ENCODE data around the gene BCL2L1. TPM values are rescaled to one million over a fixed set of nuclear protein-coding genes. Genes with fewer than 3 reads are reported as not detected.

BCL2L1 gene
- total and polyA plus RNA-seq, 2 experiments from 2014 or later, result 42.4 to 110 TPM

DNA sequence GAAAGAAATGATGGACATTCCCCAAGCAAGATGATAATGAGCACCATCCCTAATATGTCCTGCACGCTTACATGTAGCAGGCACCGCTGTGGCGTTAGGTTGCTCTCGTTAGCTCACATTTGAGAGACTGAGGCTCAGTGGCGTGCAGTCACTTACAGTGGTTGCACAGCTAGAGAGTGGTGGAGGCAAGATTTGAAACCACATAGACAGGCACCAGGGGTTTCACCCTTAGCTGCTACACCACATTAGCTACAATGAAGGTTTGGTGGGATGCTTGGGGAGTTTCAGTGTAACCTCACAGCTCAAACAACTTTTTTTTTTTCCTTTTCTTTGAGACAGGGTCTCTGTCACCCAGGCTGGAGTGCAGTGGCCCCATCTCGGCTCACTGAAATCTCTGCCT, 81.3 kb downstream of the BCL2L1 start:
- no peak overlapping the region for H3K4me3 ChIP-seq
- peaks cover 3% of the 10 kb centered on the region; the same call in 1 of the 3 replicates for H3K4me1 Mint-ChIP-seq
- H4K20me1 ChIP-seq (replicated peaks; ENCODE audit: insufficient read depth), result no peaks in the 10 kb centered on the region; the same call in 1 of the 2 replicates
- ATAC-seq, result no peak
- no peak overlapping the region for H3K4me3 Mint-ChIP-seq
- H3K79me2 ChIP-seq (replicated peaks; ENCODE audit: insufficient read depth), result no peaks in the 10 kb centered on the region
- H3K4me2 ChIP-seq, result no peak overlapping the region
- TF ChIP-seq CREB1 (CRISPR knock-in tag; IDR thresholded peaks at IDR 0.05; ENCODE audit: low read depth) (no peak), EZH2phosphoT487 (IDR thresholded peaks at IDR 0.05; ENCODE audit: unreplicated experiment) (no peak), NANOG (IDR thresholded peaks at IDR 0.05; ENCODE audit: borderline replicate concordance) (no peak)
- TF ChIP-seq, protein P1, sequence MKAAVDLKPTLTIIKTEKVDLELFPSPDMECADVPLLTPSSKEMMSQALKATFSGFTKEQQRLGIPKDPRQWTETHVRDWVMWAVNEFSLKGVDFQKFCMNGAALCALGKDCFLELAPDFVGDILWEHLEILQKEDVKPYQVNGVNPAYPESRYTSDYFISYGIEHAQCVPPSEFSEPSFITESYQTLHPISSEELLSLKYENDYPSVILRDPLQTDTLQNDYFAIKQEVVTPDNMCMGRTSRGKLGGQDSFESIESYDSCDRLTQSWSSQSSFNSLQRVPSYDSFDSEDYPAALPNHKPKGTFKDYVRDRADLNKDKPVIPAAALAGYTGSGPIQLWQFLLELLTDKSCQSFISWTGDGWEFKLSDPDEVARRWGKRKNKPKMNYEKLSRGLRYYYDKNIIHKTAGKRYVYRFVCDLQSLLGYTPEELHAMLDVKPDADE (IDR thresholded peaks at IDR 0.05), result no peak
- H3K4me1 ChIP-seq (ENCODE audit: insufficient read depth), result peaks cover 9% of the 10 kb centered on the region
- no peaks in the 10 kb centered on the region for H3K36me3 Mint-ChIP-seq (ENCODE audit: low read depth)
- H3F3A ChIP-seq (replicated peaks; ENCODE audit: low read depth), result peaks cover 13% of the 10 kb centered on the region; the same call in 1 of the 2 replicates
- H3K27me3 ChIP-seq (ENCODE audit: insufficient read depth), result peaks cover 9% of the 10 kb centered on the region
- no peaks in the 10 kb centered on the region for H3K36me3 ChIP-seq (ENCODE audit: insufficient read depth)
- no peak for DNase-seq (ENCODE audit: low spot score)
- H3K9me3 Mint-ChIP-seq, result no peaks in the 10 kb centered on the region
- H3K9me2 ChIP-seq (ENCODE audit: insufficient read depth), result no peaks in the 10 kb centered on the region
- H3K27ac Mint-ChIP-seq, result no peak overlapping the region
- no peak overlapping the region for H3K27ac ChIP-seq (ENCODE audit: low read depth)
- H2AFZ ChIP-seq, result no peak overlapping the region
- H3K27me3 Mint-ChIP-seq (ENCODE audit: insufficient read depth, low read depth, poor library complexity), result peaks cover 4% of the 10 kb centered on the region

DNA sequence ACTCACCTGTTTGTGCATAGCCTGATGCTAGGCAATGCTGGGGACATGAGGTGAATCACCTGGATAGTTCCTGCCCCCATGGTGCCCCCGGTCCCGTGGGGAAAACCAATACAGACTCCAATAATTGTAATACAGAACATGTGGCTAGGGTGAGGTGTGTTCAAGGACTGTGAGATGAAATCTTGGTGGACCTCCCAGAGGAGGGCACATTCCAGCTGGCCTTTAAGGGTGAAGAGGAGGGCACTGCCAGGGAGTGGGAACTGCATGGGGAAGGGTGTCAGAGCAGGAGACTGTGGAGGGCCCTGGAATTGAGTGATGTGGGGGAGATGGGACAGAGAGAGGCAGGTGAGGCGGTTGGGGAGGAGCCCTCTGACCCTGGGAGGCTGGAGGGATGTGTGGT, 82.4 kb downstream of the BCL2L1 start:
- Histone ChIP-seq H4K20me1 (replicated peaks; ENCODE audit: insufficient read depth) (no peaks in the 10 kb centered on the region; the same call in 1 of the 2 replicates), H3K36me3 (ENCODE audit: insufficient read depth) (no peaks in the 10 kb centered on the region), H3K4me2 (no peak overlapping the region), H3K27me3 (ENCODE audit: insufficient read depth) (peaks cover 9% of the 10 kb centered on the region), H3K27ac (ENCODE audit: low read depth) (no peak overlapping the region), H3K4me3 (no peak overlapping the region), H3K4me1 (ENCODE audit: insufficient read depth) (peaks cover 9% of the 10 kb centered on the region), H2AFZ (no peak overlapping the region), H3K79me2 (replicated peaks; ENCODE audit: insufficient read depth) (no peaks in the 10 kb centered on the region), H3F3A (replicated peaks; ENCODE audit: low read depth) (peaks cover 13% of the 10 kb centered on the region), H3K9me2 (ENCODE audit: insufficient read depth) (no peaks in the 10 kb centered on the region)
- DNase-seq (ENCODE audit: low spot score) (no peak), ATAC-seq (no peak)
- Mint-ChIP-seq H3K36me3 (ENCODE audit: low read depth) (no peaks in the 10 kb centered on the region), H3K4me3 (no peak overlapping the region), H3K27me3 (ENCODE audit: insufficient read depth, low read depth, poor library complexity) (peaks cover 12% of the 10 kb centered on the region), H3K4me1 (peaks cover 3% of the 10 kb centered on the region; the same call in 1 of the 3 replicates), H3K9me3 (no peaks in the 10 kb centered on the region), H3K27ac (peak overlapping the region; percentile 12; the same call in 1 of the 2 replicates)
- TF ChIP-seq JUNB (IDR thresholded peaks at IDR 0.05; ENCODE audit: unreplicated experiment), result no peak
- TF ChIP-seq ZNF331 (CRISPR knock-in tag; IDR thresholded peaks at IDR 0.05; ENCODE audit: low read depth), result no peak
- no peak for TF ChIP-seq STAT1 (IDR thresholded peaks at IDR 0.05; ENCODE audit: unreplicated experiment)
- TF ChIP-seq, protein P2, sequence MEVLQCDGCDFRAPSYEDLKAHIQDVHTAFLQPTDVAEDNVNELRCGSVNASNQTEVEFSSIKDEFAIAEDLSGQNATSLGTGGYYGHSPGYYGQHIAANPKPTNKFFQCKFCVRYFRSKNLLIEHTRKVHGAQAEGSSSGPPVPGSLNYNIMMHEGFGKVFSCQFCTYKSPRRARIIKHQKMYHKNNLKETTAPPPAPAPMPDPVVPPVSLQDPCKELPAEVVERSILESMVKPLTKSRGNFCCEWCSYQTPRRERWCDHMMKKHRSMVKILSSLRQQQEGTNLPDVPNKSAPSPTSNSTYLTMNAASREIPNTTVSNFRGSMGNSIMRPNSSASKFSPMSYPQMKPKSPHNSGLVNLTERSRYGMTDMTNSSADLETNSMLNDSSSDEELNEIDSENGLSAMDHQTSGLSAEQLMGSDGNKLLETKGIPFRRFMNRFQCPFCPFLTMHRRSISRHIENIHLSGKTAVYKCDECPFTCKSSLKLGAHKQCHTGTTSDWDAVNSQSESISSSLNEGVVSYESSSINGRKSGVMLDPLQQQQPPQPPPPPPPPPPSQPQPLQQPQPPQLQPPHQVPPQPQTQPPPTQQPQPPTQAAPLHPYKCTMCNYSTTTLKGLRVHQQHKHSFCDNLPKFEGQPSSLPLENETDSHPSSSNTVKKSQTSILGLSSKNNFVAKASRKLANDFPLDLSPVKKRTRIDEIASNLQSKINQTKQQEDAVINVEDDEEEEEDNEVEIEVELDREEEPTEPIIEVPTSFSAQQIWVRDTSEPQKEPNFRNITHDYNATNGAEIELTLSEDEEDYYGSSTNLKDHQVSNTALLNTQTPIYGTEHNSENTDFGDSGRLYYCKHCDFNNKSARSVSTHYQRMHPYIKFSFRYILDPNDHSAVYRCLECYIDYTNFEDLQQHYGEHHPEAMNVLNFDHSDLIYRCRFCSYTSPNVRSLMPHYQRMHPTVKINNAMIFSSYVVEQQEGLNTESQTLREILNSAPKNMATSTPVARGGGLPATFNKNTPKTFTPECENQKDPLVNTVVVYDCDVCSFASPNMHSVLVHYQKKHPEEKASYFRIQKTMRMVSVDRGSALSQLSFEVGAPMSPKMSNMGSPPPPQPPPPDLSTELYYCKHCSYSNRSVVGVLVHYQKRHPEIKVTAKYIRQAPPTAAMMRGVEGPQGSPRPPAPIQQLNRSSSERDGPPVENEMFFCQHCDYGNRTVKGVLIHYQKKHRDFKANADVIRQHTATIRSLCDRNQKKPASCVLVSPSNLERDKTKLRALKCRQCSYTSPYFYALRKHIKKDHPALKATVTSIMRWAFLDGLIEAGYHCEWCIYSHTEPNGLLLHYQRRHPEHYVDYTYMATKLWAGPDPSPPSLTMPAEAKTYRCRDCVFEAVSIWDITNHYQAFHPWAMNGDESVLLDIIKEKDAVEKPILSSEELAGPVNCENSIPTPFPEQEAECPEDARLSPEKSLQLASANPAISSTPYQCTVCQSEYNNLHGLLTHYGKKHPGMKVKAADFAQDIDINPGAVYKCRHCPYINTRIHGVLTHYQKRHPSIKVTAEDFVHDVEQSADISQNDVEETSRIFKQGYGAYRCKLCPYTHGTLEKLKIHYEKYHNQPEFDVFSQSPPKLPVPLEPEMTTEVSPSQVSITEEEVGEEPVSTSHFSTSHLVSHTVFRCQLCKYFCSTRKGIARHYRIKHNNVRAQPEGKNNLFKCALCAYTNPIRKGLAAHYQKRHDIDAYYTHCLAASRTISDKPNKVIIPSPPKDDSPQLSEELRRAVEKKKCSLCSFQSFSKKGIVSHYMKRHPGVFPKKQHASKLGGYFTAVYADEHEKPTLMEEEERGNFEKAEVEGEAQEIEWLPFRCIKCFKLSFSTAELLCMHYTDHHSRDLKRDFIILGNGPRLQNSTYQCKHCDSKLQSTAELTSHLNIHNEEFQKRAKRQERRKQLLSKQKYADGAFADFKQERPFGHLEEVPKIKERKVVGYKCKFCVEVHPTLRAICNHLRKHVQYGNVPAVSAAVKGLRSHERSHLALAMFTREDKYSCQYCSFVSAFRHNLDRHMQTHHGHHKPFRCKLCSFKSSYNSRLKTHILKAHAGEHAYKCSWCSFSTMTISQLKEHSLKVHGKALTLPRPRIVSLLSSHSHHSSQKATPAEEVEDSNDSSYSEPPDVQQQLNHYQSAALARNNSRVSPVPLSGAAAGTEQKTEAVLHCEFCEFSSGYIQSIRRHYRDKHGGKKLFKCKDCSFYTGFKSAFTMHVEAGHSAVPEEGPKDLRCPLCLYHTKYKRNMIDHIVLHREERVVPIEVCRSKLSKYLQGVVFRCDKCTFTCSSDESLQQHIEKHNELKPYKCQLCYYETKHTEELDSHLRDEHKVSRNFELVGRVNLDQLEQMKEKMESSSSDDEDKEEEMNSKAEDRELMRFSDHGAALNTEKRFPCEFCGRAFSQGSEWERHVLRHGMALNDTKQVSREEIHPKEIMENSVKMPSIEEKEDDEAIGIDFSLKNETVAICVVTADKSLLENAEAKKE (CRISPR knock-in tag; IDR thresholded peaks at IDR 0.05), result no peak
- no peak for TF ChIP-seq NANOG (IDR thresholded peaks at IDR 0.05; ENCODE audit: borderline replicate concordance)
- TF ChIP-seq EZH2phosphoT487 (IDR thresholded peaks at IDR 0.05; ENCODE audit: unreplicated experiment), result no peak

Measured in GM23338 (cell line).